Measurements from ENCODE around the gene IL12RB1. TPM values are rescaled to one million over a fixed set of nuclear protein-coding genes. Genes with fewer than 3 reads are reported as not detected.

Gene IL12RB1
- total and polyA plus RNA-seq, 10 of the 15 experiments (the other 5 are each of a cell fraction or from before 2014, with no cell fraction given) = 2.8 to 29.9 (median 17.6) TPM

DNA sequence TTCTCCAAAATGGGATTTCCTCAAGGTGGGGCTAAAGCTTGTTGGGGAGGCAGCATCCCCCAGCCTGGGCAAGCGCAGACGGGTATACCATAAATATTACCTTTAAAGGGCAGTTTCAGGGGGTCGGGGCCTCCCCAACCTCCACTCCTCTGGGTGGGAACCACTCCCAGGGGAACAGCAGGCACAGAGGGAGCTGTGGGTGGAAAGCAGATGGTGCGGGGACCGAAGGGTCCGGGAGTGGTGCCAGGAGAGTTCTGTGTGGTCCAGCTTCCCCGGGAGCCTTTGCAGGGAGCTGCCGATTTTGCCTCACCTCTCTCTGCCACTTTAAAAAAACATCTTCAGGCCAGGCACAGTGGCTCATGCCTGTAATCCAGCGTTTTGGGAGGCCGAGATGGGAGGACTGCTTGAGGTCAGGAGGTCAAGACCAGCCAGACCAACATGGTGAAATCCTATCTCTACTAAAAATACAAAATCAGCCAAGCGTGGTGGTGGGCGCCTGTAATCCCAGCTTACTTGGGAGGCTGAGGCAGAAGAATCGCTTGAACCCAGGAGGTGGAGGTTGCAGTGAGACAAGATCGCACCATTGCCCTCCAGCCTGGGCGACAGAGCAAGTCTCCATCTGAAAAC lies 16.3 kb upstream of the IL12RB1 start:
- no peak for DNase-seq (ENCODE audit: low read depth, low spot score)
- no peak for ATAC-seq
- intact Hi-C loops (cut with micrococcal nuclease; ENCODE audit: unreplicated experiment) (no loop called here), in situ Hi-C loops (cut with MboI) (no loop called here)
- ChIA-PET SMC1A (ENCODE audit: uncharacterized antibody, unreplicated experiment) (interaction anchor here (1.1 kb wide), 1 partner anchor 12 kb away, joined by 4 read pairs; no protein-coding TSS in a partner anchor), RAD21 (ENCODE audit: unreplicated experiment) (interaction anchor here (1.4 to 2.2 kb wide), 2 partner anchors 10 to 12 kb away, joined by 6 to 9 read pairs; no protein-coding TSS in a partner anchor), CTCF (interaction anchor here (1.0 to 2.0 kb wide), 3 partner anchors 8 to 49 kb away, joined by 3 to 6 read pairs (median 4); no protein-coding TSS in a partner anchor), POLR2A (interaction anchor here (0.6 to 0.9 kb wide), 3 partner anchors 16 to 227 kb away, joined by 3 to 6 read pairs (median 4); no protein-coding TSS in a partner anchor)
- Histone ChIP-seq H3K9ac (ENCODE audit: control insufficient read depth, insufficient read depth, low read length) (no peak overlapping the region), H3K79me2 (ENCODE audit: control insufficient read depth, insufficient read depth, low read length) (peaks cover 31% of the 10 kb centered on the region), H3K9me3 (replicated peaks; ENCODE audit: control insufficient read depth, insufficient read depth, low read length) (no peaks in the 10 kb centered on the region; the same call in 2 of the 3 replicates), H4K20me1 (ENCODE audit: control insufficient read depth, insufficient read depth) (no peaks in the 10 kb centered on the region), H3K27me3 (replicated peaks in 1 of 2; ENCODE audit: control insufficient read depth in 2 of 2, insufficient read depth in 2 of 2, low read length in 1 of 2) (no peaks in the 10 kb centered on the region), H2AFZ (ENCODE audit: control insufficient read depth, low read depth, low read length) (no peak overlapping the region), H3K4me3 (no peak overlapping the region), H3K4me1 (ENCODE audit: control insufficient read depth, insufficient read depth, low read length) (peaks cover 38% of the 10 kb centered on the region), H3K36me3 (ENCODE audit: control insufficient read depth in 2 of 2, insufficient read depth in 2 of 2, low read length in 1 of 2) (peaks cover 0 to 3% of the 10 kb centered on the region in 2 experiments; a peak in 2 of 4 replicates), H3K4me2 (ENCODE audit: control insufficient read depth, insufficient read depth) (no peak overlapping the region), H3K27ac (ENCODE audit: control insufficient read depth, insufficient read depth) (no peak overlapping the region)
- WGBS (ENCODE audit: insufficient coverage, insufficient replicate concordance, low lambda C conversion rate, missing lambda C conversion rate) = 62% methylated on average over 15 of the region's 15 CpGs
- no TSS peak for BruUV-seq (replicated peaks)
- TF ChIP-seq NR2F1 (conservative IDR thresholded peaks at IDR 0.05) (peak; percentile 78), CBX3 (IDR thresholded peaks at IDR 0.05; ENCODE audit: borderline replicate concordance, low read depth) (no peak)
- FAIRE-seq = no peak

DNA sequence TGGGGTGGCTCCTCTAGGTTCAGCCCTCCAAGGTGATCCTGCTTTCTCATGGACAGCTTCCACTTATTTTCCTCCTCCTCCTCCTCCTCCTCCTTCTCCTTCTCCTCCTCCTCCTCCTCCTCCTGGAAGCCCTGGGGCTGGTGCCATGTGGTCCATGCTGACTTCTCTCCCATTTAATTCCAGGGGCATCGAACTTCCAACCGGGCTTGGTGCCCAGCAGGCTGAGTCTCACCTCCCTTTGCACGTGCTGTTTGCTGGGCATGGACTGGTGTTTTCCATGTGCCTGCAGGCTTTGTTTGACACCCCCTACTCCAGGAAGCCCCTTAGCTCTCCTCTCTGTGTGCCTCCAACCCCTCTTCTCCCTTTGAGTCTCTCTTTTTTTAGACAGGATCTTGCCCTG lies 14.5 kb upstream of the IL12RB1 start:
- ATAC-seq = no peak
- TF ChIP-seq, protein P1, sequence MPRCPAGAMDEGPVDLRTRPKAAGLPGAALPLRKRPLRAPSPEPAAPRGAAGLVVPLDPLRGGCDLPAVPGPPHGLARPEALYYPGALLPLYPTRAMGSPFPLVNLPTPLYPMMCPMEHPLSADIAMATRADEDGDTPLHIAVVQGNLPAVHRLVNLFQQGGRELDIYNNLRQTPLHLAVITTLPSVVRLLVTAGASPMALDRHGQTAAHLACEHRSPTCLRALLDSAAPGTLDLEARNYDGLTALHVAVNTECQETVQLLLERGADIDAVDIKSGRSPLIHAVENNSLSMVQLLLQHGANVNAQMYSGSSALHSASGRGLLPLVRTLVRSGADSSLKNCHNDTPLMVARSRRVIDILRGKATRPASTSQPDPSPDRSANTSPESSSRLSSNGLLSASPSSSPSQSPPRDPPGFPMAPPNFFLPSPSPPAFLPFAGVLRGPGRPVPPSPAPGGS (IDR thresholded peaks at IDR 0.05; ENCODE audit: borderline replicate concordance, insufficient read depth, low read depth, low read length, poor library complexity, severe bottlenecking) = no peak
- TF ChIP-seq HDGF (IDR thresholded peaks at IDR 0.05) (no peak), NFYA (IDR thresholded peaks at IDR 0.05; ENCODE audit: borderline replicate concordance, low read depth, low read length) (no peak), HCFC1 (IDR thresholded peaks at IDR 0.05; ENCODE audit: low read length) (no peak), CBFB (IDR thresholded peaks at IDR 0.05; ENCODE audit: low read depth) (no peak), KLF5 (IDR thresholded peaks at IDR 0.05; ENCODE audit: partially characterized antibody) (no peak), EGR1 (IDR thresholded peaks at IDR 0.05; ENCODE audit: borderline replicate concordance in 1 of 2, low read depth in 2 of 2, low read length in 2 of 2) (no peak), LARP7 (IDR thresholded peaks at IDR 0.05) (no peak), NBN (IDR thresholded peaks at IDR 0.05) (no peak)
- TF ChIP-seq, protein P2, sequence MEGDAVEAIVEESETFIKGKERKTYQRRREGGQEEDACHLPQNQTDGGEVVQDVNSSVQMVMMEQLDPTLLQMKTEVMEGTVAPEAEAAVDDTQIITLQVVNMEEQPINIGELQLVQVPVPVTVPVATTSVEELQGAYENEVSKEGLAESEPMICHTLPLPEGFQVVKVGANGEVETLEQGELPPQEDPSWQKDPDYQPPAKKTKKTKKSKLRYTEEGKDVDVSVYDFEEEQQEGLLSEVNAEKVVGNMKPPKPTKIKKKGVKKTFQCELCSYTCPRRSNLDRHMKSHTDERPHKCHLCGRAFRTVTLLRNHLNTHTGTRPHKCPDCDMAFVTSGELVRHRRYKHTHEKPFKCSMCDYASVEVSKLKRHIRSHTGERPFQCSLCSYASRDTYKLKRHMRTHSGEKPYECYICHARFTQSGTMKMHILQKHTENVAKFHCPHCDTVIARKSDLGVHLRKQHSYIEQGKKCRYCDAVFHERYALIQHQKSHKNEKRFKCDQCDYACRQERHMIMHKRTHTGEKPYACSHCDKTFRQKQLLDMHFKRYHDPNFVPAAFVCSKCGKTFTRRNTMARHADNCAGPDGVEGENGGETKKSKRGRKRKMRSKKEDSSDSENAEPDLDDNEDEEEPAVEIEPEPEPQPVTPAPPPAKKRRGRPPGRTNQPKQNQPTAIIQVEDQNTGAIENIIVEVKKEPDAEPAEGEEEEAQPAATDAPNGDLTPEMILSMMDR (IDR thresholded peaks at IDR 0.05 in 2 of 3, conservative IDR thresholded peaks at IDR 0.05 in 1 of 3; ENCODE audit: control insufficient read depth in 2 of 3, extremely low read depth in 1 of 3, insufficient read depth in 1 of 3, low read depth in 3 of 3, low read length in 3 of 3) = no peak
- Histone ChIP-seq H3K79me2 (ENCODE audit: control insufficient read depth, insufficient read depth, low read length) (peaks cover 35% of the 10 kb centered on the region), H3K9me3 (replicated peaks; ENCODE audit: control insufficient read depth, insufficient read depth, low read length) (no peaks in the 10 kb centered on the region; the same call in 2 of the 3 replicates), H3K4me1 (ENCODE audit: control insufficient read depth, insufficient read depth, low read length) (peaks cover 29% of the 10 kb centered on the region), H3K4me2 (ENCODE audit: control insufficient read depth, insufficient read depth) (no peak overlapping the region), H3K27ac (ENCODE audit: control insufficient read depth, insufficient read depth) (no peak overlapping the region), H3K36me3 (ENCODE audit: control insufficient read depth in 2 of 2, insufficient read depth in 2 of 2, low read length in 1 of 2) (peaks cover 0 to 3% of the 10 kb centered on the region in 2 experiments; a peak in 1 of 4 replicates), H3K27me3 (replicated peaks in 1 of 2; ENCODE audit: control insufficient read depth in 2 of 2, insufficient read depth in 2 of 2, low read length in 1 of 2) (no peaks in the 10 kb centered on the region), H3K9ac (ENCODE audit: control insufficient read depth, insufficient read depth, low read length) (no peak overlapping the region), H2AFZ (ENCODE audit: control insufficient read depth, low read depth, low read length) (no peak overlapping the region), H4K20me1 (ENCODE audit: control insufficient read depth, insufficient read depth) (no peaks in the 10 kb centered on the region), H3K4me3 (no peak overlapping the region)
- WGBS (ENCODE audit: insufficient coverage, insufficient replicate concordance, low lambda C conversion rate, missing lambda C conversion rate) = 20% methylated on average over 1 of the region's 3 CpGs
- DNase-seq (ENCODE audit: low read depth, low spot score) = no peak
- CTCF ChIA-PET = no interaction called here
- intact Hi-C loops (cut with micrococcal nuclease; ENCODE audit: unreplicated experiment) (no loop called here), in situ Hi-C loops (cut with MboI) (no loop called here)
- SMC1A ChIA-PET (ENCODE audit: uncharacterized antibody, unreplicated experiment) = interaction anchor here (0.6 kb wide), 1 partner anchor 15 kb away, joined by 3 read pairs; the partner anchor contains the start of gene IL12RB1
- no peak for FAIRE-seq
- POLR2A ChIA-PET = interaction anchor here (0.6 to 1.4 kb wide), 3 partner anchors 10 to 492 kb away, joined by 3 to 6 read pairs (median 5); no protein-coding TSS in a partner anchor
- RAD21 ChIA-PET (ENCODE audit: unreplicated experiment) = no interaction called here
- no TSS peak for BruUV-seq (replicated peaks)

Data from GM12878 (cell line).